C1 segment of cervical spinal cord (tissue), 14 donors: Measurements from ENCODE around the gene IL1R2.

Source experiments
- DNase-seq, 14 donors: peaks; one replicate each; lab custom pipeline; 2025; lab: John Stamatoyannopoulos, UW

The IL1R2 gene

GRCh38 chr2:102041351-102041750 lies 49.6 kb downstream of the IL1R2 start:
- peak in 1 of 14 donors; percentile 5 for DNase-seq

GRCh38 chr2:102042196-102043081 lies 50.7 kb downstream of the IL1R2 start:
- no peak for DNase-seq

- DNase-seq = no peak
Measured at GRCh38 chr2:102043560-102043959, 51.8 kb downstream of the IL1R2 start.

- DNase-seq = no peak
Measured at GRCh38 chr2:102044235-102044896, 52.6 kb downstream of the IL1R2 start.

- DNase-seq = no peak
Measured at GRCh38 chr2:102044967-102045489, 53.3 kb downstream of the IL1R2 start.

GRCh38 chr2:102045697-102046096 lies 53.9 kb downstream of the IL1R2 start:
- no peak for DNase-seq

GRCh38 chr2:102046135-102046986 lies 54.6 kb downstream of the IL1R2 start:
- DNase-seq = no peak

GRCh38 chr2:102048465-102048864 lies 56.7 kb downstream of the IL1R2 start:
- peak in 1 of 14 donors; percentile 19 for DNase-seq

- DNase-seq = peak in 4 of 14 donors; percentile 6 to 41 (median 32)
Measured at GRCh38 chr2:102049756-102050443, 58.1 kb downstream of the IL1R2 start.

- DNase-seq = peak in 8 of 14 donors; percentile 10 to 56 (median 32)
Measured at GRCh38 chr2:102050854-102051391, 59.2 kb downstream of the IL1R2 start.

- no peak for DNase-seq
Measured at GRCh38 chr2:102051692-102052277, 60.0 kb downstream of the IL1R2 start.

GRCh38 chr2:102052365-102052764 lies 60.6 kb downstream of the IL1R2 start:
- DNase-seq = no peak

GRCh38 chr2:102053096-102053495 lies 61.3 kb downstream of the IL1R2 start:
- DNase-seq = no peak

GRCh38 chr2:102055346-102055990 lies 63.7 kb downstream of the IL1R2 start:
- no peak for DNase-seq

- no peak for DNase-seq
Measured at GRCh38 chr2:102056079-102056581, 64.4 kb downstream of the IL1R2 start.

GRCh38 chr2:102057502-102058292 lies 65.9 kb downstream of the IL1R2 start:
- DNase-seq = no peak

GRCh38 chr2:102058293-102058833 lies 66.6 kb downstream of the IL1R2 start:
- no peak for DNase-seq

GRCh38 chr2:102059151-102059550 lies 67.4 kb downstream of the IL1R2 start:
- DNase-seq = no peak
